OCI-LY1 (cell line): ENCODE data around the gene PDCD5.

Experiments used
- H2AFZ ChIP-seq: fragments of 200-600 bp; sonication (generic), shearing (Covaris generic); 2 replicates; pipeline ENCODE4 v1.6.0; 2014; ENCODE audit warnings: antibody characterized with exemption, mild to moderate bottlenecking, low read length
- H3F3A ChIP-seq: fragments of 200-600 bp; sonication (generic), shearing (Covaris generic); 2 replicates; pipeline ENCODE4 v1.6.0; 2014; ENCODE audit warnings: mild to moderate bottlenecking, antibody characterized with exemption, low read length, moderate library complexity; ENCODE audit not compliant: insufficient read depth
- H3K27ac ChIP-seq: fragments of 200-600 bp; sonication (generic); 2 replicates; pipeline ENCODE4 v1.5.1; 2014; ENCODE audit warnings: low read length, mixed run types, mild to moderate bottlenecking, low read depth; ENCODE audit not compliant: poor library complexity, severe bottlenecking
- H3K27me3 ChIP-seq: fragments of 200-600 bp; sonication (generic); 2 replicates; pipeline ENCODE4 v1.6.0; 2014; ENCODE audit warnings: antibody characterized with exemption, mild to moderate bottlenecking, low read length, moderate library complexity; ENCODE audit not compliant: insufficient read depth
- H3K36me3 ChIP-seq: fragments of 200-600 bp; sonication (generic); 2 replicates; pipeline ENCODE4 v1.6.1; 2014; ENCODE audit warnings: mild to moderate bottlenecking, antibody characterized with exemption, low read length, moderate library complexity, mixed read lengths; ENCODE audit not compliant: insufficient read depth
- H3K4me1 ChIP-seq: fragments of 200-600 bp; sonication (generic); 2 replicates; pipeline ENCODE4 v1.5.1; 2014; ENCODE audit warnings: mild to moderate bottlenecking, low read length, moderate library complexity; ENCODE audit not compliant: insufficient read depth, severe bottlenecking
- H3K4me2 ChIP-seq: fragments of 200-600 bp; sonication (generic), shearing (Covaris generic); 2 replicates; pipeline ENCODE4 v1.6.1; 2014; ENCODE audit warnings: low read length
- H3K4me3 ChIP-seq: fragments of 200-600 bp; sonication (generic); 2 replicates; pipeline ENCODE4 v1.5.1; 2014; ENCODE audit warnings: low read length, low read depth, mild to moderate bottlenecking, mixed read lengths; ENCODE audit not compliant: poor library complexity, severe bottlenecking
- H3K79me2 ChIP-seq: fragments of 200-600 bp; shearing (Covaris generic); 2 replicates; pipeline ENCODE4 v1.6.1; 2016; ENCODE audit warnings: mixed run types, low read length, mixed read lengths; ENCODE audit not compliant: insufficient read depth
- H3K9ac ChIP-seq: fragments of 200-600 bp; sonication (generic), shearing (Covaris generic); 2 replicates; pipeline ENCODE4 v1.6.1; 2014; ENCODE audit warnings: mild to moderate bottlenecking, low read length, mixed read lengths
- H3K9me2 ChIP-seq: fragments of 200-600 bp; sonication (generic), shearing (Covaris generic); 2 replicates; pipeline ENCODE4 v1.6.1; 2014; ENCODE audit warnings: low read depth, mild to moderate bottlenecking, low read length, mixed read lengths
- H3K9me3 ChIP-seq: fragments of 200-600 bp; shearing (Covaris generic); 2 replicates; pipeline ENCODE4 v1.6.1; 2014; ENCODE audit warnings: low read length, mixed read lengths
- H4K20me1 ChIP-seq: fragments of 200-600 bp; sonication (generic), shearing (Covaris generic); 2 replicates; pipeline ENCODE4 v1.6.0; 2016; ENCODE audit warnings: mild to moderate bottlenecking, low read length; ENCODE audit not compliant: insufficient read depth
- CTCF ChIP-seq: fragments of 200-600 bp; sonication (generic), shearing (Covaris generic); IDR thresholded peaks from 2 replicates; pipeline ENCODE4 v1.5.1; 2017; ENCODE audit warnings: mild to moderate bottlenecking, antibody characterized with exemption, low read length, moderate library complexity, mixed read lengths
- EZH2 ChIP-seq: fragments of 200-600 bp; sonication (generic), shearing (Covaris generic); IDR thresholded peaks from 2 replicates; pipeline ENCODE4 v1.8.0; 2017; ENCODE audit warnings: borderline replicate concordance, mixed run types, mild to moderate bottlenecking, antibody characterized with exemption, low read length, moderate library complexity, mixed read lengths

The PDCD5 gene

GRCh38 chr19:32615569-32615968 is 34.6 kb downstream of the PDCD5 start:
- H3K4me3 ChIP-seq = no peak overlapping the region
- H3K9me3 ChIP-seq = no peaks in the 10 kb centered on the region
- H3K9me2 ChIP-seq = no peaks in the 10 kb centered on the region
- H3K36me3 ChIP-seq = peaks cover 71% of the 10 kb centered on the region
- no peaks in the 10 kb centered on the region for H3K79me2 ChIP-seq
- no peaks in the 10 kb centered on the region for H4K20me1 ChIP-seq
- TF ChIP-seq EZH2 (no peak), CTCF (no peak)
- no peak overlapping the region for H3K9ac ChIP-seq
- H2AFZ ChIP-seq = no peak overlapping the region
- no peak overlapping the region for H3K27ac ChIP-seq
- no peak overlapping the region for H3K4me2 ChIP-seq
- H3K27me3 ChIP-seq = no peaks in the 10 kb centered on the region
- no peaks in the 10 kb centered on the region for H3F3A ChIP-seq
- no peaks in the 10 kb centered on the region for H3K4me1 ChIP-seq

- Histone ChIP-seq H3K27me3 (no peaks in the 10 kb centered on the region), H4K20me1 (no peaks in the 10 kb centered on the region), H3K36me3 (peaks cover 68% of the 10 kb centered on the region), H3K9me3 (no peaks in the 10 kb centered on the region), H3K4me3 (no peak overlapping the region), H3K79me2 (no peaks in the 10 kb centered on the region), H3K9ac (no peak overlapping the region), H2AFZ (no peak overlapping the region), H3K27ac (no peak overlapping the region), H3K4me1 (no peaks in the 10 kb centered on the region), H3K9me2 (no peaks in the 10 kb centered on the region), H3F3A (no peaks in the 10 kb centered on the region), H3K4me2 (no peak overlapping the region)
- TF ChIP-seq CTCF = no peak
- TF ChIP-seq EZH2 = no peak
Observed at GRCh38 chr19:32619051-32619685, 38.2 kb downstream of the PDCD5 start.

- Histone ChIP-seq H3K4me2 (no peak overlapping the region), H3K79me2 (no peaks in the 10 kb centered on the region), H3K9me2 (no peaks in the 10 kb centered on the region), H3F3A (no peaks in the 10 kb centered on the region), H3K27me3 (no peaks in the 10 kb centered on the region), H3K36me3 (peaks cover 51% of the 10 kb centered on the region), H3K4me1 (no peaks in the 10 kb centered on the region), H3K4me3 (no peak overlapping the region), H3K9me3 (no peaks in the 10 kb centered on the region), H2AFZ (no peak overlapping the region), H3K27ac (no peak overlapping the region), H4K20me1 (no peaks in the 10 kb centered on the region), H3K9ac (no peak overlapping the region)
- TF ChIP-seq CTCF (no peak), EZH2 (no peak)
Observed at GRCh38 chr19:32622002-32622401, 41.0 kb downstream of the PDCD5 start.
